ENCODE results near the gene GALR2.

Gene GALR2

GRCh38 chr17:76049836-76050537 lies 24.6 kb upstream of the GALR2 start:
- CTCF ChIA-PET: no interaction called here
- POLR2A ChIA-PET (ENCODE audit: low non-redundant PET): no interaction called here
- no peak for TF ChIP-seq CTCF (conservative IDR thresholded peaks at IDR 0.05; ENCODE audit: low read depth)
- DNase-seq (ENCODE audit: low spot score): no peak
- no peak overlapping the region for H3K27ac ChIP-seq

- ChIA-PET POLR2A (ENCODE audit: low non-redundant PET) (no interaction called here), CTCF (no interaction called here)
- DNase-seq (ENCODE audit: low spot score): no peak
- no peak overlapping the region for H3K27ac ChIP-seq
- TF ChIP-seq CTCF (conservative IDR thresholded peaks at IDR 0.05; ENCODE audit: low read depth): no peak
Measured at GRCh38 chr17:76050538-76051467, 23.8 kb upstream of the GALR2 start.

GRCh38 chr17:76051561-76051960 lies 23.0 kb upstream of the GALR2 start:
- CTCF ChIA-PET: interaction anchor here (0.6 kb wide), 1 partner anchor 336 kb away, joined by 5 read pairs; no protein-coding TSS in a partner anchor
- POLR2A ChIA-PET (ENCODE audit: low non-redundant PET): no interaction called here
- DNase-seq (ENCODE audit: low spot score): no peak
- no peak overlapping the region for H3K27ac ChIP-seq
- TF ChIP-seq CTCF (conservative IDR thresholded peaks at IDR 0.05; ENCODE audit: low read depth): no peak

- H3K27ac ChIP-seq: no peak overlapping the region; the same call in 1 of the 2 replicates
- peak; percentile 78 for DNase-seq (ENCODE audit: low spot score)
- POLR2A ChIA-PET (ENCODE audit: low non-redundant PET): interaction anchor here (0.6 to 0.7 kb wide), 3 partner anchors 10 to 27 kb away, joined by 4 to 5 read pairs (median 5); no protein-coding TSS in a partner anchor
- no peak for TF ChIP-seq CTCF (conservative IDR thresholded peaks at IDR 0.05; ENCODE audit: low read depth)
- CTCF ChIA-PET: interaction anchor here (0.6 to 1.0 kb wide), 3 partner anchors 39 to 283 kb away, joined by 3 to 5 read pairs (median 3); no protein-coding TSS in a partner anchor
Measured at GRCh38 chr17:76053246-76054111, 21.1 kb upstream of the GALR2 start.

- H3K27ac ChIP-seq: peak overlapping the region; percentile 57
- DNase-seq (ENCODE audit: low spot score): peak; percentile 93
- ChIA-PET CTCF (interaction anchor here (0.6 to 1.0 kb wide), 3 partner anchors 20 to 283 kb away, joined by 3 to 5 read pairs (median 5); no protein-coding TSS in a partner anchor), POLR2A (ENCODE audit: low non-redundant PET) (interaction anchor here (0.5 kb wide), 1 partner anchor 100 kb away, joined by 3 read pairs; no protein-coding TSS in a partner anchor)
- no peak for TF ChIP-seq CTCF (conservative IDR thresholded peaks at IDR 0.05; ENCODE audit: low read depth)
Measured at GRCh38 chr17:76054112-76054476, 20.5 kb upstream of the GALR2 start.
